ENCODE results near the gene IQGAP3.

DNA sequence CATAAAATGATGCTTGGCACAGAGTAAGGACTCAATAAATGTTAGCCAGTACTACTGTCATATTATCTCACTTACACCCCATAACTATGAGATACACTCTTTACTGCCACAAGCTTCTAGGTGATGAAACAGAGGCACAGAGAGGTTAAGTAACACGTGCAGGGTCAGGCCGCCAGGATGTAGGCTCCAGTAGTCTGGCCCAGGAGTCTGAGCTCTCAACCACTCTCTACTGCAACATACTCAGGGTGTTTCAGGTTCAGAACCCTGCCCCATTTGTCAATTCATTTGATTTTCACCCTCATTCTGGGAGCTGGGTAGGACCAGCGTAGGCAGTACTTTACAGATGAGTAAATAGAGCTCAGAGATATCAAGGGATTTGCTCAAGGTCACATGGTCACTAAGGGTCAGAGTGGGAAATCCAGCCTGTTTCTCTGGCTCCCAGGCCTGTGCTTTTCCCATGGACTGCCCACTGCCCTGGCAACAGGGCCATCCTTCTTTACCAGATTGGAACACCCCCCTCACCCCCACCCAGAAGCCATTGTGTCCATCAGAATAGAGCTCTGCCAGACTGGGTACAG is 21.2 kb downstream of the IQGAP3 start:
- TF ChIP-seq, protein P1, sequence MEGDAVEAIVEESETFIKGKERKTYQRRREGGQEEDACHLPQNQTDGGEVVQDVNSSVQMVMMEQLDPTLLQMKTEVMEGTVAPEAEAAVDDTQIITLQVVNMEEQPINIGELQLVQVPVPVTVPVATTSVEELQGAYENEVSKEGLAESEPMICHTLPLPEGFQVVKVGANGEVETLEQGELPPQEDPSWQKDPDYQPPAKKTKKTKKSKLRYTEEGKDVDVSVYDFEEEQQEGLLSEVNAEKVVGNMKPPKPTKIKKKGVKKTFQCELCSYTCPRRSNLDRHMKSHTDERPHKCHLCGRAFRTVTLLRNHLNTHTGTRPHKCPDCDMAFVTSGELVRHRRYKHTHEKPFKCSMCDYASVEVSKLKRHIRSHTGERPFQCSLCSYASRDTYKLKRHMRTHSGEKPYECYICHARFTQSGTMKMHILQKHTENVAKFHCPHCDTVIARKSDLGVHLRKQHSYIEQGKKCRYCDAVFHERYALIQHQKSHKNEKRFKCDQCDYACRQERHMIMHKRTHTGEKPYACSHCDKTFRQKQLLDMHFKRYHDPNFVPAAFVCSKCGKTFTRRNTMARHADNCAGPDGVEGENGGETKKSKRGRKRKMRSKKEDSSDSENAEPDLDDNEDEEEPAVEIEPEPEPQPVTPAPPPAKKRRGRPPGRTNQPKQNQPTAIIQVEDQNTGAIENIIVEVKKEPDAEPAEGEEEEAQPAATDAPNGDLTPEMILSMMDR (IDR thresholded peaks at IDR 0.05 in 8 of 11, conservative IDR thresholded peaks at IDR 0.05 in 3 of 11) = no peak
- no peak for TF ChIP-seq POLR2AphosphoS5 (IDR thresholded peaks at IDR 0.05)
- no peak for TF ChIP-seq POLR2A (IDR thresholded peaks at IDR 0.05)
